GM19397 (cell line): ENCODE results near the gene ZNF726.
"Not testable (repeated sequence)": the region's sequence is repeated elsewhere in the genome, so short reads cannot be mapped to it uniquely, and the experiment has no call there.

Experiments
- ATAC-seq: cut with Tn5 transposase; IDR thresholded peaks from one replicate; pipeline ENCODE4 v1.9.1; 2021; ENCODE audit warnings: mild to moderate bottlenecking, moderate library complexity; ENCODE audit not compliant: unreplicated experiment

The ZNF726 gene

DNA sequence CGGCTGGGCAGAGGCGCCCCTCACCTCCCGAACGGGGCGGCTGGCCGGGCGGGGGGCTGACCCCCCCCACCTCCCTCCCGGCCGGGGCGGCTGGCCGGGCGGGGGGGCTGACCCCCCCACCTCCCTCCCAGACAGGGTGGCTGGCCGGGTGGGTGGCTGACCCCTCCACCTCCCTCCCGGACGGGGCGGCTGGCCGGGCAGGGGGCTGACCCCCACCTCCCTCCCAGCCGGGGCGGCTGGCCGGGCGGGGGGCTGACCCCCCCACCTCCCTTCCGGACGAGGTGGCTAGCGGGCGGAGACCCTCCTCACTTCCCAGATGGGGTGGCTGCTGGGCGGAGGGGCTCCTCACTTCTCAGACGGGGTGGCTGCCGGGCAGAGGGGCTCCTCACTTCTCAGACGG is 22.3 kb downstream of the ZNF726 start:
- not testable (repeated sequence) for ATAC-seq

- no peak for ATAC-seq
These were observed 28.7 kb downstream of the ZNF726 start for GRCh38 chr19:23943411-23943810.

GRCh38 chr19:23946569-23946968 is 31.9 kb downstream of the ZNF726 start:
- no peak for ATAC-seq

GRCh38 chr19:23949611-23950010 is 34.9 kb downstream of the ZNF726 start:
- no peak for ATAC-seq

GRCh38 chr19:23956051-23956450 is 41.4 kb downstream of the ZNF726 start:
- ATAC-seq: no peak

- no peak for ATAC-seq
These were observed 43.1 kb downstream of the ZNF726 start for GRCh38 chr19:23957660-23958281.

- not testable (repeated sequence) for ATAC-seq
These were observed 48.7 kb downstream of the ZNF726 start for GRCh38 chr19:23963396-23963795.

- not testable (repeated sequence) for ATAC-seq
These were observed 49.2 kb downstream of the ZNF726 start for GRCh38 chr19:23963881-23964280.

DNA sequence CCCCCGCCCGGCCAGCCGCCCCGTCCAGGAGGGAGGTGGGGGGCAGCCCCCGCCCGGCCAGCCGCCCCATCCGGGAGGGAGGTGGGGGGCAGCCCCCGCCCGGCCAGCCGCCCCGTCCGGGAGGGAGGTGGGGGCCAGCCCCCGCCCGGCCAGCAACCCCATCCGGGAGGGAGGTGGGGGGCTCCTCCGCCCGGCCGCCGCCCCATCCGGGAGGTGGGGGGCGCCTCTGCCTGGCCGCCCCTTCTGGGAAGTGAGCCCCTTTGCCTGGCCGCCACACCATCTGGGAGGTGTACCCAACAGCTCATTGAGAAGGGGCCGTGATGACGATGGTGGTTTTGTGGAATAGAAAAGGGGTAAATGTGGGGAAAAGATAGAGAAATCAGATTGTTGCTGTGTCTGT is 49.6 kb downstream of the ZNF726 start:
- ATAC-seq: not testable (repeated sequence)

DNA sequence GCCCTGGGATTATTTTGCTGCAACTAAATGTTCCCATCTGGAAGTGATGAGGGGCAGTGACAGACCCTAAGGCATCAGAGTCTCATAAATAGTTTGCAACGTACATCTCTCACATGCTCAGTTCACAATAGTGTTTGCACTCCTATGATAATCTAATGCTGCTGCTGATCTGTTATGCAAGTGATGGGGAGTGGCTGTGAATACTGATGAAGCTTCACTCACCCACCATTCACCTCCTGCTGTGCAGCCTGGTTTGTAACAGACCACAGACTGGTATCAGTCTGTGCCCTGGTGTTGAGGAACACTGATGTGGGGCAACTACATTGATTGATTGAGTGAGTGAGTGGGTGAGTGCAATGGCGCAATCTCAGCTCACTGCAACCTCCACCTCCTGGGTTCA is 54.9 kb downstream of the ZNF726 start:
- no peak for ATAC-seq

DNA sequence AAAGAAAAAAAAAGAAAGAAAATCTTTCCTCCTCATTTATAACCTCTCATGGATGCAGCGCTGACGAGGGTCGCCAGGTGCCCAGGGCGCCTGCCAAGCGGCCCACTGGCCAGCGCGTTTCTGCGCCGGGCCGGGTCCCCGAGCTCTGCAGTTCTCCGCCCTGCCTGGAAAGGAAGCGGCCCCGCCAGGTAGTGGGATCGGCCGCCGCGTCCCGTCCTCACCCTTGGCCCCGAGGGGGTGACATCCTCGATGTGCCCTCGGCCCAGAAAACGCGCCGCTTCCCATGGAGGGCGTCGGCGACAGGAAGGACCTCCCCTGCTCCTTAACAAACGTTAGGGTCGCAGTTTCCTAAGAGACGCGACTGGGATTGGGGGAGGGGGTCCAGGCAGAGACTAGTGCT is 56.9 kb downstream of the ZNF726 start:
- ATAC-seq: no peak

- no peak for ATAC-seq
These were observed 57.5 kb downstream of the ZNF726 start for GRCh38 chr19:23972161-23972560.

DNA sequence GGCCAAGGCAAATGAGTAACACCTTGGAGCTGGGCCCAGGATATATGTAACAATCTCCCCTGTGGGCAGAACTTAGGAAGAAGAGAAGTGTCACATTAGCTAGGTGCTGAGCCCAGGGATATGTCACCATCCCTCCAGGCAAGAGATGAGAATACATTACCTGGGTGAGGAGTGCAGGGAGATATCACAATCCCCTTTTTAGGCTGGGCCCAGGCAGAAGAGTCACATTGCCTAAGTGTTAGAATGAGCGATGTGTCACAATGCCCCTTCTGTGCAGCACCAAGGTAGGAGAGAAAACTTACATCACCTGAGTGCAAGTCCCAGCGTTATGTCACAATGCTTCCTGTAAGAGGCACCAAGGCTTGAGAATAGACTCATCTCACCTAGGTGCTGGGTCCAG is 60.3 kb downstream of the ZNF726 start:
- no peak for ATAC-seq

DNA sequence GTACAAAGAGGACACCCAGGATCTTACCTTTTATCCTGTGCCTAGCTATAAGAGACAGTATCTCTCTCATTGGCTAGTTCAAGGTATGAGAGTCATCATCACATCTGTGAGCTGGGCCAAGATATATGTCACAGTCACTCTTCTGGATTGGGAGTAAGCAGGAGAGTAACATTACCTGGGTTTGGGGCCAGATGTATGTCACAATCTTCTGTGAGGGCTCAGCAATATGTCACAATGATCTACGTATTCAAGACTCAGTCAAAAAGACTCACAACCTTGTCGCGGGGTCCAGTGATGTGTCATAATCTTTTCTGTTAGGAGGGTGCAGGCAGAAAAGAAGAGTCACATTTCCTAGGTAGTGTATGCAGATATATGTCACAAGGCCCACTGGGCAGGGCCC is 61.9 kb downstream of the ZNF726 start:
- not testable (repeated sequence) for ATAC-seq

GRCh38 chr19:23977256-23977655 is 62.6 kb downstream of the ZNF726 start:
- not testable (repeated sequence) for ATAC-seq

- no peak for ATAC-seq
These were observed 63.4 kb downstream of the ZNF726 start for GRCh38 chr19:23978068-23978467.

- no peak for ATAC-seq
These were observed 66.1 kb downstream of the ZNF726 start for GRCh38 chr19:23980805-23981204.

- no peak for ATAC-seq
These were observed 67.2 kb downstream of the ZNF726 start for GRCh38 chr19:23981863-23982262.

GRCh38 chr19:23983406-23983805 is 68.7 kb downstream of the ZNF726 start:
- ATAC-seq: no peak
